ENCODE results near the gene PLCB4. TPM values are rescaled to one million over a fixed set of nuclear protein-coding genes. Genes with fewer than 3 reads are reported as not detected.

Gene PLCB4
- total and polyA plus RNA-seq, 4 donors, result 1.5 to 26.2 (median 10.8) TPM

DNA sequence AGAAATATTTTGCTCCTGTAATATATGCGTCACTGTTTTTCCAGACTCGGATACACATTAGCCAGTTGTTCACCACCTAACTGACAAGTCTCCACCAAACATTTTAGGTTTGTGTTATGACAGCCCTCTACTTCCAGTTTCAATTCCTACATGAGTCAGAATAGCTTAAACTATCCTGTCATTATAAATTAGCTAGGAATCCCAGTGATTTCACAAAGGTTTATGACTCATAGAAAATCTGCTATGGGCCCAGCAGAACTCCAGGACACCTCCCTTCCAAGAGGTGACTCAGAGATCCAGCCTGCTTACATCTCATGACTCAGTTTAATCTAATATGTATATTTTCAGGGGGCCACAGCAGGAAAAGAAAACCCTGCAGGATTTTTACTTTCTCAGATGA lies 17.4 kb upstream of the PLCB4 start:
- DNase-seq (no peak), ATAC-seq (ENCODE audit: low FRiP score) (no peak)
- WGBS, 2 donors, result 51 to 74% methylated on average over 2 of the region's 2 CpGs
- Histone ChIP-seq H3K4me3 (ENCODE audit: low read length in 2 of 2) (no peak overlapping the region), H3K4me1 (ENCODE audit: control insufficient read depth in 1 of 2, insufficient read depth in 2 of 2, low read length in 2 of 2) (peaks cover 4 to 7% of the 10 kb centered on the region in 2 donors), H3K27me3 (ENCODE audit: control insufficient read depth in 1 of 2, insufficient read depth in 2 of 2, low read length in 1 of 2) (no peaks in the 10 kb centered on the region), H3K36me3 (ENCODE audit: control insufficient read depth in 1 of 2, insufficient read depth in 2 of 2, low read length in 1 of 2) (no peaks in the 10 kb centered on the region), H3K27ac (ENCODE audit: low read depth in 1 of 2, low read length in 2 of 2) (no peak overlapping the region), H3K9me3 (ENCODE audit: control insufficient read depth, low read length) (no peaks in the 10 kb centered on the region)
- intact Hi-C loops (cut with DNase I), result no loop called here

GRCh38 chr20:9052136-9052535 lies 16.8 kb upstream of the PLCB4 start:
- DNase-seq (no peak), ATAC-seq (ENCODE audit: low FRiP score) (no peak)
- intact Hi-C loops (cut with DNase I), result no loop called here
- peaks cover 4 to 7% of the 10 kb centered on the region in 2 donors for H3K4me1 ChIP-seq (ENCODE audit: control insufficient read depth in 1 of 2, insufficient read depth in 2 of 2, low read length in 2 of 2)
- no peaks in the 10 kb centered on the region for H3K36me3 ChIP-seq (ENCODE audit: control insufficient read depth in 1 of 2, insufficient read depth in 2 of 2, low read length in 1 of 2)
- no peaks in the 10 kb centered on the region for H3K9me3 ChIP-seq (ENCODE audit: control insufficient read depth, low read length)
- no peaks in the 10 kb centered on the region for H3K27me3 ChIP-seq (ENCODE audit: control insufficient read depth in 1 of 2, insufficient read depth in 2 of 2, low read length in 1 of 2)
- no peak overlapping the region for H3K4me3 ChIP-seq (ENCODE audit: low read length in 2 of 2)
- H3K27ac ChIP-seq (ENCODE audit: low read depth in 1 of 2, low read length in 2 of 2), result no peak overlapping the region
- 96 to 98% methylated on average over 3 of the region's 3 CpGs for WGBS, 2 donors

DNA sequence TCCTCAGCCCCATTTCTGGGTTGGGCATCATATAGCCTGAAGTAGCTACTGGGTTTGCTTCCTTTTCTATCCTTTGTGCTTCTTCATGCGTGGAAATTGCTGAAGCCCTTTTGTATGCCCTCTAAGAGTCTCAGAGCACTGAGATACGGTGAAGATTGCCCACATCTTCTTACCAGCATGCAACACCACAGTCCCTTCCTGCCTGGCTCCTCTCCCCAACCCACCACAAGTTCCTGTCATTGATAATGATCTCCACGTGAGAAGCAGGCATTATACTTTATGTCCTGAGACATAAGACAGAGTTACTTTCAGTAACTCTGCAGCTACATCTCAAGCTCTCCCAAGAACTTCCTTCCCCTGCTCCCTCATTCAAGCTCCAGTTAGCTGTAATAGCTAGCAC lies 15.8 kb upstream of the PLCB4 start:
- no peak for DNase-seq

GRCh38 chr20:9054176-9054575 lies 14.7 kb upstream of the PLCB4 start:
- Histone ChIP-seq H3K4me3 (ENCODE audit: low read length in 2 of 2) (no peak overlapping the region), H3K4me1 (ENCODE audit: control insufficient read depth in 1 of 2, insufficient read depth in 2 of 2, low read length in 2 of 2) (peaks cover 4 to 7% of the 10 kb centered on the region in 2 donors), H3K36me3 (ENCODE audit: control insufficient read depth in 1 of 2, insufficient read depth in 2 of 2, low read length in 1 of 2) (no peaks in the 10 kb centered on the region), H3K9me3 (ENCODE audit: control insufficient read depth, low read length) (no peaks in the 10 kb centered on the region), H3K27me3 (ENCODE audit: control insufficient read depth in 1 of 2, insufficient read depth in 2 of 2, low read length in 1 of 2) (no peaks in the 10 kb centered on the region), H3K27ac (ENCODE audit: low read depth in 1 of 2, low read length in 2 of 2) (no peak overlapping the region)
- 47% methylated on average over 3 of the region's 3 CpGs for WGBS, 2 donors
- ATAC-seq (ENCODE audit: low FRiP score) (no peak), DNase-seq (no peak)
- intact Hi-C loops (cut with DNase I), result no loop called here

More for the DNA sequence above, 15.8 kb upstream of the PLCB4 start:
- intact Hi-C loops (cut with DNase I), result no loop called here
- no peak for ATAC-seq (ENCODE audit: low FRiP score)
- Histone ChIP-seq H3K36me3 (ENCODE audit: control insufficient read depth in 1 of 2, insufficient read depth in 2 of 2, low read length in 1 of 2) (no peaks in the 10 kb centered on the region), H3K9me3 (ENCODE audit: control insufficient read depth, low read length) (no peaks in the 10 kb centered on the region), H3K4me1 (ENCODE audit: control insufficient read depth in 1 of 2, insufficient read depth in 2 of 2, low read length in 2 of 2) (peaks cover 4 to 7% of the 10 kb centered on the region in 2 donors), H3K27me3 (ENCODE audit: control insufficient read depth in 1 of 2, insufficient read depth in 2 of 2, low read length in 1 of 2) (no peaks in the 10 kb centered on the region), H3K4me3 (ENCODE audit: low read length in 2 of 2) (no peak overlapping the region), H3K27ac (ENCODE audit: low read depth in 1 of 2, low read length in 2 of 2) (no peak overlapping the region)
- WGBS, 2 donors, result 80 to 90% methylated on average over 3 of the region's 3 CpGs

DNA sequence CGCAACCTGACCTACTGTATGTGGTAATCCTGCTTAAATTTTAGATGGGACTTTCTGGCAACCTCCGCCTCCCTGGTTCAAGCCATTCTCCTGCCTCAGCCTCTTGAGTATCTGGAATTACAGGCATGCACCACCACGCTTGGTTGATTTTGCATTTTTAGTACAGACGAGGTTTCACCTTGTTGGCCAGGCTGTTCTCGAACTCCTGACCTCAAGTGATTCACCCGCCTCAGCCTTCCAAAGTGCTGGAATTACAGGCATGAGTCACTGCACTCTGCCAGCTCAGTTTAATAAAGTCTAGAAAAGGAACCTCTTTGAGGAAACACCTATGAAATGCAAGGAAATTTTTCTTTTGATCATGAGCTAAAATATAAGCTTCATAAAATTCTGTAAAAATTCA lies 9.0 kb upstream of the PLCB4 start:
- Histone ChIP-seq H3K9me3 (ENCODE audit: control insufficient read depth, low read length) (no peaks in the 10 kb centered on the region), H3K27ac (ENCODE audit: low read depth in 1 of 2, low read length in 2 of 2) (no peak overlapping the region), H3K4me1 (ENCODE audit: control insufficient read depth in 1 of 2, insufficient read depth in 2 of 2, low read length in 2 of 2) (no peaks in the 10 kb centered on the region), H3K27me3 (ENCODE audit: control insufficient read depth in 1 of 2, insufficient read depth in 2 of 2, low read length in 1 of 2) (no peaks in the 10 kb centered on the region), H3K4me3 (ENCODE audit: low read length in 2 of 2) (no peak overlapping the region), H3K36me3 (ENCODE audit: control insufficient read depth in 1 of 2, insufficient read depth in 2 of 2, low read length in 1 of 2) (no peaks in the 10 kb centered on the region)
- no peak for DNase-seq
- ATAC-seq (ENCODE audit: low FRiP score), result no peak
- intact Hi-C loops (cut with DNase I), result loop anchor here in 1 of 2 donors (10.0 kb wide), 1 partner anchor 205 kb away; no protein-coding TSS in a partner anchor
- 70 to 76% methylated on average over 6 of the region's 6 CpGs for WGBS, 2 donors

GRCh38 chr20:9061434-9061833 lies 7.5 kb upstream of the PLCB4 start:
- Histone ChIP-seq H3K9me3 (ENCODE audit: control insufficient read depth, low read length) (no peaks in the 10 kb centered on the region), H3K27ac (ENCODE audit: low read depth in 1 of 2, low read length in 2 of 2) (no peak overlapping the region), H3K27me3 (ENCODE audit: control insufficient read depth in 1 of 2, insufficient read depth in 2 of 2, low read length in 1 of 2) (no peaks in the 10 kb centered on the region), H3K4me3 (ENCODE audit: low read length in 2 of 2) (no peak overlapping the region), H3K4me1 (ENCODE audit: control insufficient read depth in 1 of 2, insufficient read depth in 2 of 2, low read length in 2 of 2) (no peaks in the 10 kb centered on the region), H3K36me3 (ENCODE audit: control insufficient read depth in 1 of 2, insufficient read depth in 2 of 2, low read length in 1 of 2) (no peaks in the 10 kb centered on the region)
- ATAC-seq (ENCODE audit: low FRiP score) (no peak), DNase-seq (no peak)
- 94 to 97% methylated on average over 1 of the region's 1 CpG for WGBS, 2 donors
- intact Hi-C loops (cut with DNase I), result loop anchor here in 1 of 2 donors (10.0 kb wide), 1 partner anchor 207 kb away; no protein-coding TSS in a partner anchor

- H3K27me3 ChIP-seq (ENCODE audit: control insufficient read depth in 1 of 2, insufficient read depth in 2 of 2, low read length in 1 of 2), result no peaks in the 10 kb centered on the region
- H3K36me3 ChIP-seq (ENCODE audit: control insufficient read depth in 1 of 2, insufficient read depth in 2 of 2, low read length in 1 of 2), result no peaks in the 10 kb centered on the region
- 94 to 95% methylated on average over 2 of the region's 2 CpGs for WGBS, 2 donors
- no peaks in the 10 kb centered on the region for H3K4me1 ChIP-seq (ENCODE audit: control insufficient read depth in 1 of 2, insufficient read depth in 2 of 2, low read length in 2 of 2)
- no peaks in the 10 kb centered on the region for H3K9me3 ChIP-seq (ENCODE audit: control insufficient read depth, low read length)
- DNase-seq (no peak), ATAC-seq (ENCODE audit: low FRiP score) (no peak)
- H3K27ac ChIP-seq (ENCODE audit: low read depth in 1 of 2, low read length in 2 of 2), result no peak overlapping the region
- H3K4me3 ChIP-seq (ENCODE audit: low read length in 2 of 2), result no peak overlapping the region
- intact Hi-C loops (cut with DNase I), result loop anchor here in 1 of 2 donors (10.0 kb wide), 1 partner anchor 207 kb away; no protein-coding TSS in a partner anchor
Measured at GRCh38 chr20:9062066-9062465, 6.8 kb upstream of the PLCB4 start.

- WGBS, 2 donors, result 88 to 94% methylated on average over 3 of the region's 3 CpGs
Measured at GRCh38 chr20:9066191-9066590, 2.7 kb upstream of the PLCB4 start.

GRCh38 chr20:9068233-9068801 lies 570 bp upstream of the PLCB4 start:
- ATAC-seq (ENCODE audit: low FRiP score) (peak; percentile 48), DNase-seq (peak; percentile 57 to 84)
- H3K27me3 ChIP-seq (ENCODE audit: control insufficient read depth in 1 of 2, insufficient read depth in 2 of 2, low read length in 1 of 2), result no peaks in the 10 kb centered on the region
- WGBS, 2 donors, result 1% methylated on average over 19 to 57 of the region's 57 CpGs
- H3K9me3 ChIP-seq (ENCODE audit: control insufficient read depth, low read length), result no peaks in the 10 kb centered on the region
- intact Hi-C loops (cut with DNase I), result loop anchor here in 1 of 2 donors (10.0 kb wide), 1 partner anchor 214 kb away; no protein-coding TSS in a partner anchor
- H3K4me1 ChIP-seq (ENCODE audit: control insufficient read depth in 1 of 2, insufficient read depth in 2 of 2, low read length in 2 of 2), result peaks cover 0 to 1% of the 10 kb centered on the region in 2 donors
- no peaks in the 10 kb centered on the region for H3K36me3 ChIP-seq (ENCODE audit: control insufficient read depth in 1 of 2, insufficient read depth in 2 of 2, low read length in 1 of 2)
- peak overlapping the region; percentile 80 to 90 for H3K4me3 ChIP-seq (ENCODE audit: low read length in 2 of 2)
- H3K27ac ChIP-seq (ENCODE audit: low read depth in 1 of 2, low read length in 2 of 2), result peak overlapping the region; percentile 80 to 84

More at GRCh38 chr20:9066191-9066590, 2.7 kb upstream of the PLCB4 start:
- Histone ChIP-seq H3K36me3 (ENCODE audit: control insufficient read depth in 1 of 2, insufficient read depth in 2 of 2, low read length in 1 of 2) (no peaks in the 10 kb centered on the region), H3K27me3 (ENCODE audit: control insufficient read depth in 1 of 2, insufficient read depth in 2 of 2, low read length in 1 of 2) (no peaks in the 10 kb centered on the region), H3K9me3 (ENCODE audit: control insufficient read depth, low read length) (no peaks in the 10 kb centered on the region), H3K4me3 (ENCODE audit: low read length in 2 of 2) (no peak overlapping the region), H3K27ac (ENCODE audit: low read depth in 1 of 2, low read length in 2 of 2) (no peak overlapping the region), H3K4me1 (ENCODE audit: control insufficient read depth in 1 of 2, insufficient read depth in 2 of 2, low read length in 2 of 2) (peaks cover 0 to 1% of the 10 kb centered on the region in 2 donors)
- no peak for DNase-seq
- no peak for ATAC-seq (ENCODE audit: low FRiP score)
- intact Hi-C loops (cut with DNase I), result loop anchor here in 1 of 2 donors (10.0 kb wide), 1 partner anchor 211 kb away; no protein-coding TSS in a partner anchor

Data from aorta (tissue), 5 donors.